GM12873 (cell line): Measurements from ENCODE around the gene CST2.

Experiments
- TF ChIP-seq, protein P1 (sequence below): IDR thresholded peaks from 2 replicates; pipeline ENCODE4 v1.5.1; 2012; ENCODE audit warnings: low read depth, mild to moderate bottlenecking, moderate library complexity, low read length, control low read depth; ENCODE audit not compliant: insufficient read depth; ENCODE audit errors: missing control alignments

Gene CST2

DNA sequence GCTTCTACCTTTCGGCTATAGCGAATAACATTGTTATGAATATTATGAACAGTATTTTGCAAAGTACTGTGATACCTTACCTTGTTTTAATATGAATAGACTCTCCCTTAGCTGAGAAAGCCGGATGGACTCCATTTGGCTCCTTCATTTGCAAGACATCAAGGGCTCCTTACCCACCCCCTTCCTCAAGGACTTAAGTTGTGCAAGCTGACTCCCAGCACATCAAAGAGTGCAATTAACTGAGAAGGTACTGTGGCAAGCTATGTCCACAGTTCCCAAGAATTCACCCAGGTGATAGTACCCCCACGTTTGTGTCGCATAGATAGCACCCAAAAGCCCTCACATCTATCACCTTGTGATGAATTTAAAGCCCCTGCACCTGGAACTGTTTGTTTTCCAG lies 41.8 kb upstream of the CST2 start:
- TF ChIP-seq, protein P1, sequence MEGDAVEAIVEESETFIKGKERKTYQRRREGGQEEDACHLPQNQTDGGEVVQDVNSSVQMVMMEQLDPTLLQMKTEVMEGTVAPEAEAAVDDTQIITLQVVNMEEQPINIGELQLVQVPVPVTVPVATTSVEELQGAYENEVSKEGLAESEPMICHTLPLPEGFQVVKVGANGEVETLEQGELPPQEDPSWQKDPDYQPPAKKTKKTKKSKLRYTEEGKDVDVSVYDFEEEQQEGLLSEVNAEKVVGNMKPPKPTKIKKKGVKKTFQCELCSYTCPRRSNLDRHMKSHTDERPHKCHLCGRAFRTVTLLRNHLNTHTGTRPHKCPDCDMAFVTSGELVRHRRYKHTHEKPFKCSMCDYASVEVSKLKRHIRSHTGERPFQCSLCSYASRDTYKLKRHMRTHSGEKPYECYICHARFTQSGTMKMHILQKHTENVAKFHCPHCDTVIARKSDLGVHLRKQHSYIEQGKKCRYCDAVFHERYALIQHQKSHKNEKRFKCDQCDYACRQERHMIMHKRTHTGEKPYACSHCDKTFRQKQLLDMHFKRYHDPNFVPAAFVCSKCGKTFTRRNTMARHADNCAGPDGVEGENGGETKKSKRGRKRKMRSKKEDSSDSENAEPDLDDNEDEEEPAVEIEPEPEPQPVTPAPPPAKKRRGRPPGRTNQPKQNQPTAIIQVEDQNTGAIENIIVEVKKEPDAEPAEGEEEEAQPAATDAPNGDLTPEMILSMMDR, result no peak

DNA sequence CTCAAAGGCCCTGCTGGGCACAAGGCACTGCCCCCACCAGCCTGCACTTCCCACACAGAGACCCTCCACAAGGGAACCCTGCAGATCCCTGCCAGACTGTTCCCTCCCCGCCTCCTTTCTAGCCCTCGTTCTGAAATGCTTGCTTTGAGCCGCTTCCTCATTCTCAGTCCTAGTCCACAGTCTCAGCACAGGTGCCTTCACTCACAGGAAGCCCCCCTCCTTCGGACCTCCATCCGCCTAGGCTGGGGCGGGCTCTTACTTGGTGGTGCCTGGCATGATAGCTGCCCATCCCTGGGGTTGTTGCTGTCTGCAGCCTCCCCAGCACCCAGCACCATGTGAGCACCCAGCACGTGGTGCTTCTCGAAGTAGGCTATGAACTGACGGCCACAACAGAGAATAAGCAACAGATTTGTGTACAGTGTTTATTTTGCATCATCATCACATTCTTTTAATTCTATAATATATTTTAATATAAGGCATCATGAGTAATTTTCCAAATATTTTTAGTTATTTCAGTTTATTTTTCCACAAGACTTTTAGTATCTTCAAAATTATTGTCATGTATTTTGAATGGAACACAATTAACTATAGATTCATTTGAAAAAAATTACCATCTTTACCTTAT lies 40.7 kb upstream of the CST2 start:
- TF ChIP-seq, protein P1, result no peak

DNA sequence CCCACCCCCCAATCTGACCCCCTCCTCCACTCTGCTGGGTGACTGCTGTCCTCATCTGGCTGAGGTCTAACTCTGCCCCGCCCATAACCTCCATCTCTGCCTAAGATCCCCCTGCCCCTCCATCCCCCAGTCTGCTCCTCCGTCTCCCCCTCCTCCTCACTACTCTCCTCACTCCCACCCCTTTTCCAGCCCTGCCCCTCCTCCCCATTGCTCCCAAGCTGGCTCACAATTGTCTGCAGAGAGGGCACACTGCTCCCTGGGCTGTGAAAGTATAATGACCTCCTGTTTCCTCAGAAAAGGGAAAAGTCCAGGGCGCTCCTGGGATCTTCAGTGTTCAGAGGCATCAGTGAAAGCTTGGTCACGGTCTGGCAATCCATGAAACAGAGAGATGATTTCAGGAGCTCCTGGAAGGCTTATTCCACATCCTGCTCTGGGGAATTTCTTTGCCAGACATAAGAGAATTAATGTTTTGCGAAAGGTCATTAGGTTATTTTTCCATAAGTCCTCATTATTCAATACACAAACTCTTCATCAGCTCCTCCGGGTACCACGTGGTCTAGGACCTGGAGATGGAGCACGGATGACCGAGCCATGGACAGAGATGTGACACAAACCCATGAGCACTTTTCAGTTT lies 31.6 kb upstream of the CST2 start:
- TF ChIP-seq, protein P1, result no peak

DNA sequence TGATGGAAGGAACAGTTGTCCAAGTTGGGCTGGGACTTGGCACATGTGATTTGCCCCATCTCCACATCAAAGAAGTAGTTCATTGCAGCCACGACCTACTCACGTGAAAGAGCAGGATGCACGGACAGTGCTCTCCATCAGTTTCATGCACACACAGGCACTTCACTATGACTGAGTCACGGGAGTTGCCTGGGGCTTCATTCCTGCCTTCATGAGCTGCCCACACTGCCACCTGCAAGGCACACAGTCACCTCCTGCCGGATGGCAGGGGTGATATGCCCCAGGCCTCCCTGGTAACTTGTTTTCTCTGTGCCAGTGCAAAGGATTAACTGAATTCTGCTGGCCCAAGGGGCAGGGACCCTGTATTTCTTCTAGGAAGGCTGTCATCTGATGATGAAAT lies 30.2 kb upstream of the CST2 start:
- TF ChIP-seq, protein P1, result no peak

DNA sequence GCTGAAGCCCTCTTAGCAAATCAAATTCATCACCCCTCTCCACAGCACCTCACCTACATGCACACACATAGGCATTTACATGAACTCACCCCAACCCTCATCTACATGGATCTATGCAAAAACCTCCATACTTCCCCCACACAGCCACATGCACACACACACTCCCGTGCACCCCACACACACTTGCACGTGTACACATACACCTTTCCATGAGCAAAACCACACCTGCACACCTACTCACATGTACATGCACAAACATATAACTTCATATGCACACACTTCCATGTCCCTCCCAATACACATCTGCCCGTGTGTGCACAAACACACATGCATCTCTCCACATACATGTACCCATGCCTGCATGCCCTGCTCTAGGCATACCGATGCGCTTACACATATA lies 29.7 kb upstream of the CST2 start:
- TF ChIP-seq, protein P1, result no peak

DNA sequence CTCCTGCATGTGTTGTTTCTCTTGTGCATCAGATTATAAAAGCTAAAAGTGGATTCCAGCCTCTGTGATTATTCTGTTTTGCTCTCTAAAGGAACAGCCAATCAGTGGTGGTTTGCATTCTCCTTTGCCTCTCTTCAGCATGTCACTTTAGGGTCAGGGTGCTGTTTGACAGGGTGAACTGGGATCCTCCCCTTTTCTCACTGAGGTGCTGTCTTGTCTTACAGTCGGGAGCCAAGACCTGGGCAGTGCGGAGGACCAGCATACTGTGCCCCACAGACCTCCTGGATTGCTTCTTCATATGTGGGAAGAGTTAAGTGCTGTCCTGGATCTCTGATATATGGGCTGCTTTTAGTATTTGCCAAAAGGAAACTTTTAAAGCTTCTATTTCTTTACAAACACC lies 15.2 kb upstream of the CST2 start:
- TF ChIP-seq, protein P1, result no peak

DNA sequence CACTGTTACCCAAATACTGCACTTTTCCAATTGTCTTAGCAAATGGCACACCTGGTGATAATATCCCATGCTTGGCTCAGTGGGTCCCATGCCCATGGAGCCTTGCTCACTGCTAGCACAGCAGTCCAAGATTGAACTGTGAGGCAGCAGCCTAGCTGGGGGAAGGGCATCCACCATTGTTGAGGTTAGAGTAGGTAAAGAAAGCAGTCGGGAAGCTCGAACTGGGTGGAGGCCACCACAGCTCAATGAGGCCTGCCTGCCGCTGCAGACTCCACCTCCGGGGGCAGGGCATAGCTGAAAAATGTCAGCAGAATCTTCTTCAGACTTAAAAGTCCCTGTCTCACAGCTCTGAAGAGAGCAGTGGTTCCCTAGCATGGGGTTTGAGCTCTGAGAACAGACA lies 9.2 kb upstream of the CST2 start:
- TF ChIP-seq, protein P1, result no peak
